HG03460 (cell line): ENCODE data around the gene ERFL.

ENCODE experiments used
- ATAC-seq: cut with Tn5 transposase; IDR thresholded peaks from one replicate; pipeline ENCODE4 v1.9.1; 2021; ENCODE audit not compliant: unreplicated experiment

Gene ERFL

GRCh38 chr19:41927497-41928192 lies 604 bp downstream of the ERFL start:
- ATAC-seq: no peak

- no peak for ATAC-seq
Measured at GRCh38 chr19:41926763-41927496, 1.3 kb downstream of the ERFL start.

- ATAC-seq: no peak
Measured at GRCh38 chr19:41926028-41926762, 2.1 kb downstream of the ERFL start.

GRCh38 chr19:41925208-41926003 lies 2.8 kb downstream of the ERFL start:
- no peak for ATAC-seq

- no peak for ATAC-seq
Measured at GRCh38 chr19:41924151-41925145, 3.8 kb downstream of the ERFL start.

- ATAC-seq: no peak
Measured at GRCh38 chr19:41923045-41923788, 5.0 kb downstream of the ERFL start.

GRCh38 chr19:41922585-41922984 lies 5.7 kb downstream of the ERFL start:
- no peak for ATAC-seq

GRCh38 chr19:41921577-41922576 lies 6.4 kb downstream of the ERFL start:
- no peak for ATAC-seq

- no peak for ATAC-seq
Measured at GRCh38 chr19:41920882-41921576, 7.2 kb downstream of the ERFL start.

GRCh38 chr19:41919948-41920712 lies 8.1 kb downstream of the ERFL start:
- ATAC-seq: no peak

- no peak for ATAC-seq
Measured at GRCh38 chr19:41918653-41919244, 9.5 kb downstream of the ERFL start.

GRCh38 chr19:41918095-41918494 lies 10.2 kb downstream of the ERFL start:
- ATAC-seq: no peak

- ATAC-seq: no peak
Measured at GRCh38 chr19:41917676-41918075, 10.6 kb downstream of the ERFL start.

- no peak for ATAC-seq
Measured at GRCh38 chr19:41915776-41916414, 12.4 kb downstream of the ERFL start.

- ATAC-seq: no peak
Measured at GRCh38 chr19:41915021-41915775, 13.1 kb downstream of the ERFL start.
